PC-3 (cell line): ENCODE data around the gene CLMN. TPM values are rescaled to one million over a fixed set of nuclear protein-coding genes. Genes with fewer than 3 reads are reported as not detected.

Source experiments
- ATAC-seq: fragments of 200-7000 bp; cut with Tn5 transposase; 2 replicates; pipeline ENCODE4 v1.9.1; 2020; ENCODE audit warnings: mild to moderate bottlenecking, moderate library complexity
- Bru-seq: library from RNA; stranded (reverse); fragments of 400-500 nt; gene quantifications from one replicate; lab custom pipeline; 2021; lab: Mats Ljungman, UMichigan
- BruChase-seq, 2 experiments: library from RNA; stranded (reverse); fragments of 400-500 nt; gene quantifications; one replicate each; lab custom pipeline; 2021; lab: Mats Ljungman, UMichigan
- BruUV-seq: library from RNA; stranded (reverse); fragments of 400-500 nt; replicated peaks from 2 replicates; lab custom pipeline; 2021; lab: Mats Ljungman, UMichigan
- CTCF ChIA-PET: fragments of 300-600 bp; sonication (Branson Sonifier 250); formaldehyde crosslinking; loops from one replicate; lab custom pipeline; 2022; ENCODE audit warnings: antibody characterized with exemption; lab: Charles Lee
- POLR2A ChIA-PET: fragments of 300-600 bp; sonication (Branson Sonifier 250); formaldehyde crosslinking; loops from one replicate; lab custom pipeline; 2022; ENCODE audit warnings: antibody characterized with exemption; ENCODE audit not compliant: unreplicated experiment; lab: Charles Lee
- DNase-seq: peaks from one replicate; pipeline ENCODE4 v3.0.0-alpha.2; 2015
- H2AFZ ChIP-seq: fragments of 300-600 bp; sonication (generic); 2 replicates; pipeline ENCODE4 v1.6.0; 2016; ENCODE audit warnings: antibody characterized with exemption, low read length
- H3F3A ChIP-seq: fragments of 300-600 bp; sonication (generic); one replicate; pipeline ENCODE4 v1.6.0; 2017; ENCODE audit warnings: antibody characterized with exemption, low read length, control low read depth, mild to moderate bottlenecking; ENCODE audit not compliant: unreplicated experiment
- H3K27ac ChIP-seq: fragments of 300-600 bp; sonication (generic); 2 replicates; pipeline ENCODE4 v1.5.1; 2016; ENCODE audit warnings: mild to moderate bottlenecking, low read length
- H3K27me3 ChIP-seq: fragments of 300-600 bp; sonication (generic); 2 replicates; pipeline ENCODE4 v1.6.1; 2016; ENCODE audit warnings: low read length, mixed read lengths
- H3K36me3 ChIP-seq: fragments of 300-600 bp; sonication (generic); 2 replicates; pipeline ENCODE4 v1.6.1; 2016; ENCODE audit warnings: low read depth, mixed run types, low read length, mixed read lengths
- H3K4me1 ChIP-seq: fragments of 300-600 bp; sonication (generic); 2 replicates; pipeline ENCODE4 v1.5.1; 2016; ENCODE audit warnings: low read length; ENCODE audit not compliant: insufficient read depth
- H3K4me2 ChIP-seq: fragments of 300-600 bp; sonication (generic); 2 replicates; pipeline ENCODE4 v1.6.0; 2016; ENCODE audit warnings: low read length
- H3K4me3 ChIP-seq: fragments of 300-600 bp; sonication (generic); 2 replicates; pipeline ENCODE4 v1.5.1; 2016; ENCODE audit warnings: mild to moderate bottlenecking, low read length, mixed read lengths
- H3K79me2 ChIP-seq: fragments of 300-600 bp; sonication (generic); 2 replicates; pipeline ENCODE4 v1.6.1; 2017; ENCODE audit warnings: low read length, mixed read lengths
- H3K9ac ChIP-seq: fragments of 300-600 bp; sonication (generic); 2 replicates; pipeline ENCODE4 v1.6.0; 2016; ENCODE audit warnings: mild to moderate bottlenecking, low read length
- H3K9me2 ChIP-seq: fragments of 300-600 bp; sonication (generic); replicated peaks from 2 replicates; pipeline ENCODE4 v1.6.1; 2016; ENCODE audit warnings: mixed run types, low read length, mixed read lengths
- H3K9me3 ChIP-seq: fragments of 300-600 bp; sonication (generic); 2 replicates; pipeline ENCODE4 v1.6.1; 2016; ENCODE audit warnings: low read length, mixed read lengths
- H4K20me1 ChIP-seq: fragments of 300-600 bp; sonication (generic); 2 replicates; pipeline ENCODE4 v1.6.1; 2016; ENCODE audit warnings: low read length, mixed read lengths
- EZH2 ChIP-seq: fragments of 300-600 bp; sonication (generic); IDR thresholded peaks from one replicate; pipeline ENCODE4 v1.6.1; 2017; ENCODE audit warnings: antibody characterized with exemption, mild to moderate bottlenecking, low read length; ENCODE audit not compliant: unreplicated experiment
- EZH2phosphoT487 ChIP-seq: fragments of 300-600 bp; sonication (generic); IDR thresholded peaks from 2 replicates; pipeline ENCODE4 v1.6.1; 2018; ENCODE audit warnings: mild to moderate bottlenecking, antibody characterized with exemption, low read length, borderline replicate concordance
- intact Hi-C: fragments of 100-400 bp; cut with micrococcal nuclease; formaldehyde crosslinking; loops from 2 replicates; pipeline ENCODE4 v1.9.0; 2023
- long read RNA-seq: library from polyadenylated mRNA; unstranded; transcript quantifications from one replicate; pipeline ENCODE4 v2.0.0, GENCODE V29; 2021; ENCODE audit not compliant: unreplicated experiment
- total RNA-seq: library from RNA; depleted of rRNA; stranded (reverse); fragments of >200 nt; gene quantifications from 2 replicates; pipeline ENCODE4 v1.2.3, GENCODE V29; 2014; rRNA removed
- TF ChIP-seq, protein P1 (sequence below): fragments of 300-600 bp; sonication (generic); conservative IDR thresholded peaks from 2 replicates; pipeline ENCODE4 v1.5.1; 2017; ENCODE audit warnings: antibody characterized with exemption, low read depth, mild to moderate bottlenecking, low read length

Gene CLMN, protein sequence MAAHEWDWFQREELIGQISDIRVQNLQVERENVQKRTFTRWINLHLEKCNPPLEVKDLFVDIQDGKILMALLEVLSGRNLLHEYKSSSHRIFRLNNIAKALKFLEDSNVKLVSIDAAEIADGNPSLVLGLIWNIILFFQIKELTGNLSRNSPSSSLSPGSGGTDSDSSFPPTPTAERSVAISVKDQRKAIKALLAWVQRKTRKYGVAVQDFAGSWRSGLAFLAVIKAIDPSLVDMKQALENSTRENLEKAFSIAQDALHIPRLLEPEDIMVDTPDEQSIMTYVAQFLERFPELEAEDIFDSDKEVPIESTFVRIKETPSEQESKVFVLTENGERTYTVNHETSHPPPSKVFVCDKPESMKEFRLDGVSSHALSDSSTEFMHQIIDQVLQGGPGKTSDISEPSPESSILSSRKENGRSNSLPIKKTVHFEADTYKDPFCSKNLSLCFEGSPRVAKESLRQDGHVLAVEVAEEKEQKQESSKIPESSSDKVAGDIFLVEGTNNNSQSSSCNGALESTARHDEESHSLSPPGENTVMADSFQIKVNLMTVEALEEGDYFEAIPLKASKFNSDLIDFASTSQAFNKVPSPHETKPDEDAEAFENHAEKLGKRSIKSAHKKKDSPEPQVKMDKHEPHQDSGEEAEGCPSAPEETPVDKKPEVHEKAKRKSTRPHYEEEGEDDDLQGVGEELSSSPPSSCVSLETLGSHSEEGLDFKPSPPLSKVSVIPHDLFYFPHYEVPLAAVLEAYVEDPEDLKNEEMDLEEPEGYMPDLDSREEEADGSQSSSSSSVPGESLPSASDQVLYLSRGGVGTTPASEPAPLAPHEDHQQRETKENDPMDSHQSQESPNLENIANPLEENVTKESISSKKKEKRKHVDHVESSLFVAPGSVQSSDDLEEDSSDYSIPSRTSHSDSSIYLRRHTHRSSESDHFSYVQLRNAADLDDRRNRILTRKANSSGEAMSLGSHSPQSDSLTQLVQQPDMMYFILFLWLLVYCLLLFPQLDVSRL
- 3.5 and 3.7 TPM in 2 replicates for total RNA-seq
- percentile 25 among the genes with signal in this experiment for Bru-seq, nascent RNA
- percentile 24 among the genes with signal in this experiment for BruChase-seq, experiment 1, labeled RNA remaining after a 6-hour chase
- BruChase-seq, experiment 2, labeled RNA remaining after a 2-hour chase = percentile 27 among the genes with signal in this experiment
- long read RNA-seq, partial matches to known transcripts = 2 of 5 reads
- long read RNA-seq, other reads (novel, unspliced or antisense) = 3 of 5 reads

DNA sequence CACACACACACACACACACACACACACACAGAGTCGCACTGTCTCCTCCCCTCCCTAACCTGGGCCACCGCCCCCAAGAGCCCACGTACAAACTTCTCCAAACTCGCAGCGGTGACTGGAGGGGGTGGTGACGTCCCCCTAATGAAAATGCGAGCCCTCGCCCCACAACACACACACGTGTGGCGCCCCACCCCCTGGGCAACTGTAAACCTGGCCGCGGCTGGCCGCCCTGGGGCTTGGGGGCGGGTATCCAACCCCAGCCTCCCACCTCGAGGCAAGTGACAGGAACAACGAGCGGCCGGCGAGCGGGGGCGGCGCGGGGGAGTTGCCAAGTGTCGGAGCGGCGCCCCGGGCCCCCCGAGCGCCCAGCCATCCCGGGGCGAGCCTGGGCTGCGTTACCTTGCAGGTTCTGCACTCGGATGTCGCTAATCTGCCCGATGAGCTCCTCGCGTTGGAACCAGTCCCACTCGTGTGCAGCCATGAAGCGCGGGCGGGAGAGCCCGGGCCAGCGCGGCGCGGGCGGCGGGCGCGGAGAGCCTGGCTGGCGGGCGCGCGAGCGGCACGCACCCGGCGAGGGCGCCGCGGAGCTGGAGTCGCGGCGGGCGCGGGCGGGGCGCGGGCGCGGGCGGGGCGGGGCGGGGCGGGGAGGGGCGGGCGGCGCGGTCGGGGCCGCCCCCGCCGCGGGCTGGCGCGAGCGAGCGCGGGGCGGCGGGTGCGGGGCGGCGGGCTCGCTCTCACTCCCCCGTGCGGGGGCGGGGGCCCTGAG lies at the start of gene CLMN:
Gene CLMN (minus strand): TSS at position 597 of the 766 bp plus-strand sequence. CDS start 116 bp downstream, at position 481.
- TF ChIP-seq, protein P1, sequence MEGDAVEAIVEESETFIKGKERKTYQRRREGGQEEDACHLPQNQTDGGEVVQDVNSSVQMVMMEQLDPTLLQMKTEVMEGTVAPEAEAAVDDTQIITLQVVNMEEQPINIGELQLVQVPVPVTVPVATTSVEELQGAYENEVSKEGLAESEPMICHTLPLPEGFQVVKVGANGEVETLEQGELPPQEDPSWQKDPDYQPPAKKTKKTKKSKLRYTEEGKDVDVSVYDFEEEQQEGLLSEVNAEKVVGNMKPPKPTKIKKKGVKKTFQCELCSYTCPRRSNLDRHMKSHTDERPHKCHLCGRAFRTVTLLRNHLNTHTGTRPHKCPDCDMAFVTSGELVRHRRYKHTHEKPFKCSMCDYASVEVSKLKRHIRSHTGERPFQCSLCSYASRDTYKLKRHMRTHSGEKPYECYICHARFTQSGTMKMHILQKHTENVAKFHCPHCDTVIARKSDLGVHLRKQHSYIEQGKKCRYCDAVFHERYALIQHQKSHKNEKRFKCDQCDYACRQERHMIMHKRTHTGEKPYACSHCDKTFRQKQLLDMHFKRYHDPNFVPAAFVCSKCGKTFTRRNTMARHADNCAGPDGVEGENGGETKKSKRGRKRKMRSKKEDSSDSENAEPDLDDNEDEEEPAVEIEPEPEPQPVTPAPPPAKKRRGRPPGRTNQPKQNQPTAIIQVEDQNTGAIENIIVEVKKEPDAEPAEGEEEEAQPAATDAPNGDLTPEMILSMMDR = no peak
- TF ChIP-seq EZH2 (no peak), EZH2phosphoT487 (no peak)
- Histone ChIP-seq H3K4me1 (peaks cover 12% of the 10 kb centered on the region), H3K36me3 (no peaks in the 10 kb centered on the region), H3K9me2 (no peaks in the 10 kb centered on the region), H2AFZ (peak within 1 kb of the TSS; percentile 96), H3K4me3 (peak within 1 kb of the TSS; percentile 86), H3K9me3 (no peaks in the 10 kb centered on the region), H3K27me3 (no peaks in the 10 kb centered on the region), H3F3A (no peaks in the 10 kb centered on the region), H3K9ac (no peak within 1 kb of the TSS), H4K20me1 (no peaks in the 10 kb centered on the region), H3K79me2 (no peaks in the 10 kb centered on the region), H3K27ac (no peak within 1 kb of the TSS), H3K4me2 (peak within 1 kb of the TSS; percentile 98)
- BruUV-seq = no TSS peak
- peak; percentile 33 for DNase-seq
- CTCF ChIA-PET = no interaction called here
- intact Hi-C loops = no loop called here
- ATAC-seq = peak; percentile 61
- POLR2A ChIA-PET = no interaction called here

DNA sequence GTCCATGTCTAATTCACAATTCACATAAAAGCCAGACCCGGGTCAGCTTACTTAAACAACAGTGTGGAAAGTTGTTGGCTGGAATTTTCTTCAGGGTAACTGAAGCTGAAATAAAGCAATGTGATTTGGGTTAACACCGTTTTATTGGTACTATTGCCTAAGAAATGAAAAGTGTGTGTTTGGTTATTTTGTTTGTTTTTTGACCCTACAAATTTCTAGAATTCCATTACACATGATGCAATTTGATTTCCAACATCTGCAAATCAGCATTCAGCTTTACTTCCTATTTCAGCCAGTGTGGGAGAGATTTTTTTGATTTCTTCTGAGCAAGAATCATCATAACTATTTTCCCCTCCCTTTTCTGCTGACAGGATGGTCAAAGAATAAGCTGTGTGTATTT lies 45.7 kb upstream of the CLMN start:
- H3K79me2 ChIP-seq = no peaks in the 10 kb centered on the region
- no peaks in the 10 kb centered on the region for H3F3A ChIP-seq
- no peaks in the 10 kb centered on the region for H3K9me2 ChIP-seq
- no peak overlapping the region for H3K4me2 ChIP-seq
- H2AFZ ChIP-seq = no peak overlapping the region
- ChIA-PET CTCF (no interaction called here), POLR2A (no interaction called here)
- H3K27ac ChIP-seq = no peak overlapping the region
- H3K9ac ChIP-seq = no peak overlapping the region
- no peaks in the 10 kb centered on the region for H3K27me3 ChIP-seq
- H3K4me3 ChIP-seq = no peak overlapping the region
- no TSS peak for BruUV-seq
- H3K9me3 ChIP-seq = no peaks in the 10 kb centered on the region
- intact Hi-C loops = no loop called here
- TF ChIP-seq EZH2 (no peak), EZH2phosphoT487 (no peak)
- TF ChIP-seq, protein P1 = no peak
- ATAC-seq (no peak), DNase-seq (no peak)
- H4K20me1 ChIP-seq = no peaks in the 10 kb centered on the region
- peaks cover 6% of the 10 kb centered on the region; the same call in 1 of the 2 replicates for H3K4me1 ChIP-seq
- H3K36me3 ChIP-seq = no peaks in the 10 kb centered on the region
